Neural cell (in vitro differentiated cells): ENCODE data around the gene FER1L5. TPM values are rescaled to one million over a fixed set of nuclear protein-coding genes. Genes with fewer than 3 reads are reported as not detected.

ENCODE experiments used
- H2AFZ ChIP-seq: fragments of 200-600, 300-800 bp; sonication (generic), shearing (Covaris generic); 2 replicates; pipeline ENCODE4 v1.6.0; 2014; ENCODE audit warnings: low read depth, mild to moderate bottlenecking, antibody characterized with exemption, low read length, moderate library complexity
- H3F3A ChIP-seq: fragments of 200-600 bp; shearing (Covaris generic); 2 replicates; pipeline ENCODE4 v1.6.1; 2016; ENCODE audit warnings: mild to moderate bottlenecking, moderate library complexity, mixed read lengths, antibody characterized with exemption, low read length; ENCODE audit not compliant: insufficient read depth, poor library complexity, severe bottlenecking
- H3K27ac ChIP-seq: fragments of 200-600, 300-800 bp; sonication (generic), shearing (Covaris generic); 2 replicates; pipeline ENCODE4 v1.5.1; 2014; ENCODE audit warnings: mild to moderate bottlenecking, low read length, moderate library complexity
- H3K27me3 ChIP-seq: fragments of 300-800, 200-600 bp; sonication (generic), shearing (Covaris generic); 2 replicates; pipeline ENCODE4 v1.6.0; 2014; ENCODE audit warnings: mild to moderate bottlenecking, low read depth, low read length, moderate library complexity; ENCODE audit not compliant: insufficient read depth
- H3K36me3 ChIP-seq: fragments of 300-800, 200-600 bp; sonication (generic), shearing (Covaris generic); 2 replicates; pipeline ENCODE4 v1.5.1; 2014; ENCODE audit warnings: mild to moderate bottlenecking, antibody characterized with exemption, low read length, moderate library complexity; ENCODE audit not compliant: insufficient read depth
- H3K4me2 ChIP-seq: fragments of 300-800, 200-600 bp; sonication (generic), shearing (Covaris generic); 2 replicates; pipeline ENCODE4 v1.6.0; 2014; ENCODE audit warnings: mild to moderate bottlenecking, low read length
- H3K4me3 ChIP-seq: fragments of 300-800, 200-600 bp; sonication (generic), shearing (Covaris generic); 2 replicates; pipeline ENCODE4 v1.5.1; 2014; ENCODE audit warnings: mild to moderate bottlenecking, low read length, moderate library complexity
- H3K79me2 ChIP-seq: fragments of 200-600 bp; shearing (Covaris generic); replicated peaks from 2 replicates; pipeline ENCODE4 v1.6.0; 2014; ENCODE audit warnings: mild to moderate bottlenecking, low read length, moderate library complexity; ENCODE audit not compliant: insufficient read depth
- H3K9ac ChIP-seq: fragments of 300-800, 200-600 bp; sonication (generic), shearing (Covaris generic); 2 replicates; pipeline ENCODE4 v1.6.1; 2016; ENCODE audit warnings: mild to moderate bottlenecking, low read length, mixed read lengths
- H3K9me2 ChIP-seq: fragments of 200-600 bp; shearing (Covaris generic); 2 replicates; pipeline ENCODE4 v1.6.1; 2016; ENCODE audit warnings: mild to moderate bottlenecking, low read length, mixed read lengths; ENCODE audit not compliant: insufficient read depth
- H3K9me3 ChIP-seq: fragments of 200-600, 300-800 bp; sonication (generic), shearing (Covaris generic); 2 replicates; pipeline ENCODE4 v1.6.1; 2016; ENCODE audit warnings: mild to moderate bottlenecking, mixed run types, low read length, moderate library complexity, mixed read lengths
- H4K20me1 ChIP-seq: fragments of 200-600 bp; shearing (Covaris generic); 2 replicates; pipeline ENCODE4 v1.6.1; 2016; ENCODE audit warnings: mild to moderate bottlenecking, mixed run types; ENCODE audit not compliant: insufficient read depth
- CTCF ChIP-seq: fragments of 450-650 bp; IDR thresholded peaks from 2 replicates; pipeline ENCODE4 v1.5.1; 2014; ENCODE audit warnings: antibody characterized with exemption, mild to moderate bottlenecking, moderate library complexity; ENCODE audit not compliant: poor library complexity, severe bottlenecking
- EP300 ChIP-seq: fragments of 450-650 bp; conservative IDR thresholded peaks from 2 replicates; pipeline ENCODE4 v1.6.1; 2014; ENCODE audit warnings: antibody characterized with exemption, mild to moderate bottlenecking, moderate library complexity; ENCODE audit not compliant: poor library complexity, severe bottlenecking
- EZH2 ChIP-seq: fragments of 200-600, 300-800 bp; shearing (Covaris generic), sonication (generic); IDR thresholded peaks from 2 replicates; pipeline ENCODE4 v1.6.1; 2014; ENCODE audit warnings: antibody characterized with exemption, low read length, borderline replicate concordance, mild to moderate bottlenecking; ENCODE audit not compliant: insufficient read depth, poor library complexity, severe bottlenecking
- MXI1 ChIP-seq: fragments of 450-650 bp; conservative IDR thresholded peaks from 2 replicates; pipeline ENCODE4 v1.6.1; 2014; ENCODE audit warnings: antibody characterized with exemption, mild to moderate bottlenecking; ENCODE audit not compliant: poor library complexity, severe bottlenecking
- POLR2AphosphoS5 ChIP-seq: IDR thresholded peaks from 2 replicates; pipeline ENCODE4 v1.6.1; 2012
- RAD21 ChIP-seq: fragments of 450-650 bp; conservative IDR thresholded peaks from 2 replicates; pipeline ENCODE4 v1.6.1; 2014; ENCODE audit warnings: antibody characterized with exemption, mild to moderate bottlenecking, moderate library complexity
- REST ChIP-seq: IDR thresholded peaks from 2 replicates; pipeline ENCODE4 v1.6.1; 2012; ENCODE audit warnings: borderline replicate concordance
- SMC3 ChIP-seq: fragments of 450-650 bp; conservative IDR thresholded peaks from 2 replicates; pipeline ENCODE4 v1.6.1; 2014; ENCODE audit warnings: antibody characterized with exemption, mild to moderate bottlenecking, moderate library complexity; ENCODE audit not compliant: poor library complexity
- TAF1 ChIP-seq: IDR thresholded peaks from 2 replicates; pipeline ENCODE4 v1.6.1; 2012; ENCODE audit warnings: low read depth
- polyA plus RNA-seq: library from polyadenylated mRNA; depleted of rRNA; stranded (reverse); fragments of >200 nt; gene quantifications from 2 replicates; pipeline ENCODE4 v1.2.3, GENCODE V29; 2014

FER1L5 gene
- polyA plus RNA-seq, 1 donor from 2014 or later: 0.28 TPM

- Histone ChIP-seq H3K36me3 (no peaks in the 10 kb centered on the region), H3K9me2 (no peaks in the 10 kb centered on the region), H3K4me2 (no peak overlapping the region), H4K20me1 (no peaks in the 10 kb centered on the region), H2AFZ (no peak overlapping the region), H3K27me3 (no peaks in the 10 kb centered on the region), H3K4me3 (no peak overlapping the region), H3K27ac (no peak overlapping the region), H3F3A (no peaks in the 10 kb centered on the region), H3K79me2 (no peaks in the 10 kb centered on the region), H3K9me3 (no peaks in the 10 kb centered on the region), H3K9ac (no peak overlapping the region)
- TF ChIP-seq POLR2AphosphoS5: no peak
- TF ChIP-seq MXI1: no peak
- TF ChIP-seq REST: no peak
- TF ChIP-seq CTCF: no peak
- TF ChIP-seq EZH2: no peak
- TF ChIP-seq EP300: no peak
- TF ChIP-seq SMC3: no peak
- TF ChIP-seq RAD21: no peak
Measured at GRCh38 chr2:96751800-96752199, 109.2 kb downstream of the FER1L5 start.

GRCh38 chr2:96753661-96754282 is 111.2 kb downstream of the FER1L5 start:
- Histone ChIP-seq H3K9me3 (no peaks in the 10 kb centered on the region), H3K4me2 (no peak overlapping the region), H3K27ac (no peak overlapping the region), H3F3A (no peaks in the 10 kb centered on the region), H3K27me3 (no peaks in the 10 kb centered on the region), H3K9me2 (no peaks in the 10 kb centered on the region), H2AFZ (no peak overlapping the region), H3K4me3 (no peak overlapping the region), H3K79me2 (no peaks in the 10 kb centered on the region), H4K20me1 (no peaks in the 10 kb centered on the region), H3K36me3 (no peaks in the 10 kb centered on the region), H3K9ac (no peak overlapping the region)
- TF ChIP-seq MXI1 (no peak), CTCF (no peak), REST (no peak), TAF1 (no peak), RAD21 (no peak), POLR2AphosphoS5 (no peak), EP300 (no peak), EZH2 (no peak), SMC3 (no peak)
